Uterus (tissue), 4 donors: Measurements from ENCODE around the gene CAMTA1. TPM values are rescaled to one million over a fixed set of nuclear protein-coding genes. Genes with fewer than 3 reads are reported as not detected.

Source experiments
- DNase-seq, 2 donors: peaks; one replicate each; pipeline ENCODE4 v3.0.0-alpha.2; 2019 to 2020
- H3K27ac ChIP-seq, 2 donors: fragments of 200-600 bp; sonication (generic); 1 replicate in 1 of 2; 2 replicates in 1 of 2; pipeline ENCODE4 v1.5.1; 2016 to 2018
- H3K27me3 ChIP-seq, 2 donors: fragments of 200-600 bp; sonication (generic); one replicate each; pipeline ENCODE4 v1.5.1; 2018 to 2019; ENCODE audit warnings: control low read depth in 1 of 2
- H3K36me3 ChIP-seq, 2 donors: fragments of 200-600 bp; sonication (generic); one replicate each; pipeline ENCODE4 v1.5.1; 2019; ENCODE audit warnings: control low read depth in 1 of 2
- H3K4me1 ChIP-seq, 2 donors: fragments of 200-600 bp; sonication (generic); one replicate each; pipeline ENCODE4 v1.5.1; 2018 to 2019; ENCODE audit warnings: control low read depth in 1 of 2
- H3K4me3 ChIP-seq, 2 donors: fragments of 200-600 bp; sonication (generic); 1 replicate in 1 of 2; 2 replicates in 1 of 2; pipeline ENCODE4 v1.5.1; 2018 to 2019; ENCODE audit warnings: mild to moderate bottlenecking in 1 of 2
- H3K9me3 ChIP-seq, 2 donors: fragments of 200-600 bp; sonication (generic); one replicate each; pipeline ENCODE4 v1.5.1; 2019; ENCODE audit warnings: control low read depth in 1 of 2
- CTCF ChIP-seq, 4 experiments: fragments of 200-600 bp in 2 of 4; fragments of 450-650 bp in 2 of 4; sonication (generic) in 2 of 4; IDR thresholded peaks; one replicate each; pipeline ENCODE4 v1.5.1; 2016 to 2019; ENCODE audit warnings: antibody characterized with exemption in 4 of 4, mild to moderate bottlenecking in 2 of 4, moderate library complexity in 1 of 4
- POLR2A ChIP-seq, 2 donors: fragments of 450-650 bp; IDR thresholded peaks; one replicate each; pipeline ENCODE4 v1.6.1; 2016; ENCODE audit warnings: antibody characterized with exemption in 2 of 2, mild to moderate bottlenecking in 1 of 2, moderate library complexity in 1 of 2
- intact Hi-C: fragments of 100-400 bp; cut with DNase I; formaldehyde crosslinking; loops from one replicate; pipeline ENCODE4 v1.15.1; 2023; ENCODE audit warnings: low total_unique reads
- total RNA-seq, 4 donors: library from RNA; depleted of rRNA in 3 of 4; stranded (reverse); fragments of >200 nt in 3 of 4; gene quantifications; one replicate each; pipeline versions ENCODE4 v1.1.0 to v1.2.4, GENCODE V29; 2014 to 2023
- donor health status: DM: yes; HTN: yes; CAD: no.

CAMTA1 gene
- total RNA-seq, 4 donors from 2014 or later: 29.7 to 427 (median 64.8) TPM

- DNase-seq: no peak
- intact Hi-C loops: no loop called here
- Histone ChIP-seq H3K27ac (no peak overlapping the region), H3K27me3 (no peaks in the 10 kb centered on the region), H3K36me3 (no peaks in the 10 kb centered on the region), H3K4me3 (no peak overlapping the region), H3K4me1 (no peaks in the 10 kb centered on the region), H3K9me3 (no peaks in the 10 kb centered on the region)
- no peak for TF ChIP-seq POLR2A (IDR thresholded peaks at IDR 0.05)
- no peak for TF ChIP-seq CTCF (IDR thresholded peaks at IDR 0.05)
Measured at GRCh38 chr1:7683521-7683920, 898.3 kb downstream of the CAMTA1 start.

- intact Hi-C loops: no loop called here
- Histone ChIP-seq H3K36me3 (no peaks in the 10 kb centered on the region), H3K9me3 (no peaks in the 10 kb centered on the region), H3K27me3 (no peaks in the 10 kb centered on the region), H3K4me3 (no peak overlapping the region), H3K4me1 (no peaks in the 10 kb centered on the region), H3K27ac (no peak overlapping the region)
- no peak for TF ChIP-seq POLR2A (IDR thresholded peaks at IDR 0.05)
- TF ChIP-seq CTCF (IDR thresholded peaks at IDR 0.05): no peak
- no peak for DNase-seq
Measured at GRCh38 chr1:7684132-7684531, 898.9 kb downstream of the CAMTA1 start.

GRCh38 chr1:7684861-7685635 lies 899.8 kb downstream of the CAMTA1 start:
- Histone ChIP-seq H3K4me1 (no peaks in the 10 kb centered on the region), H3K27me3 (no peaks in the 10 kb centered on the region), H3K36me3 (no peaks in the 10 kb centered on the region), H3K27ac (no peak overlapping the region), H3K9me3 (no peaks in the 10 kb centered on the region), H3K4me3 (no peak overlapping the region)
- TF ChIP-seq CTCF (IDR thresholded peaks at IDR 0.05): no peak
- TF ChIP-seq POLR2A (IDR thresholded peaks at IDR 0.05): no peak
- intact Hi-C loops: no loop called here
- DNase-seq: no peak

GRCh38 chr1:7686301-7686850 lies 901.1 kb downstream of the CAMTA1 start:
- Histone ChIP-seq H3K27ac (no peak overlapping the region), H3K4me3 (no peak overlapping the region), H3K9me3 (no peaks in the 10 kb centered on the region), H3K36me3 (no peaks in the 10 kb centered on the region), H3K4me1 (no peaks in the 10 kb centered on the region), H3K27me3 (no peaks in the 10 kb centered on the region)
- intact Hi-C loops: no loop called here
- no peak for TF ChIP-seq POLR2A (IDR thresholded peaks at IDR 0.05)
- no peak for TF ChIP-seq CTCF (IDR thresholded peaks at IDR 0.05)
- no peak for DNase-seq

- no peaks in the 10 kb centered on the region for H3K4me1 ChIP-seq
- H3K27ac ChIP-seq: no peak overlapping the region
- H3K9me3 ChIP-seq: no peaks in the 10 kb centered on the region
- intact Hi-C loops: no loop called here
- TF ChIP-seq CTCF (IDR thresholded peaks at IDR 0.05) (no peak), POLR2A (IDR thresholded peaks at IDR 0.05) (no peak)
- H3K4me3 ChIP-seq: no peak overlapping the region
- H3K36me3 ChIP-seq: no peaks in the 10 kb centered on the region
- H3K27me3 ChIP-seq: no peaks in the 10 kb centered on the region
- no peak for DNase-seq
Measured at GRCh38 chr1:7687411-7687810, 902.2 kb downstream of the CAMTA1 start.
